Left ventricle myocardium inferior (tissue), 1 donor: ENCODE results near the gene MAMDC2. TPM values are rescaled to one million over a fixed set of nuclear protein-coding genes. Genes with fewer than 3 reads are reported as not detected.

Experiments used
- DNase-seq: peaks from one replicate; pipeline ENCODE4 v3.0.0-alpha.2; 2020
- H3K27ac ChIP-seq: fragments of 200-600 bp; replicated peaks from 2 replicates; pipeline ENCODE4 v1.8.0; 2021
- H3K27me3 ChIP-seq: fragments of 200-600 bp; 2 replicates; pipeline ENCODE4 v1.8.0; 2021; ENCODE audit warnings: low read depth
- H3K36me3 ChIP-seq: fragments of 200-600 bp; 2 replicates; pipeline ENCODE4 v1.8.0; 2021
- H3K4me1 ChIP-seq: fragments of 200-600 bp; 2 replicates; pipeline ENCODE4 v1.8.0; 2021
- H3K4me3 ChIP-seq: fragments of 200-600 bp; 2 replicates; pipeline ENCODE4 v1.8.0; 2021; ENCODE audit warnings: mild to moderate bottlenecking, moderate library complexity
- H3K9me3 ChIP-seq: fragments of 200-600 bp; replicated peaks from 2 replicates; pipeline ENCODE4 v1.8.0; 2021
- intact Hi-C: fragments of 100-400 bp; cut with micrococcal nuclease; formaldehyde crosslinking; loops from one replicate; pipeline ENCODE4 v1.11.0; 2022
- total RNA-seq: library from RNA; stranded (reverse); fragmentation: NEBNext Ultra II Directional; extraction: Animal tissue kit (Norgen Biotek cat#: 25700); gene quantifications from one replicate; pipeline ENCODE4 v1.2.1, GENCODE V29; 2021
- TF ChIP-seq, protein P1 (sequence below): fragments of 200-600 bp; IDR thresholded peaks from 2 replicates; pipeline ENCODE4 v1.8.0; 2021; ENCODE audit warnings: antibody characterized with exemption, mild to moderate bottlenecking, borderline replicate concordance
- donor health status: DM: no; HTN: yes; CAD: no; lungs with severe emphysema.

The MAMDC2 gene
- total RNA-seq, 1 donor from 2014 or later, result 9.0 TPM

- intact Hi-C loops, result no loop called here
- H3K27ac ChIP-seq, result no peak overlapping the region
Measured at GRCh38 chr9:70144131-70144503, 100.5 kb downstream of the MAMDC2 start.

GRCh38 chr9:70145981-70146380 lies 102.3 kb downstream of the MAMDC2 start:
- Histone ChIP-seq H3K27me3 (no peaks in the 10 kb centered on the region), H3K9me3 (no peaks in the 10 kb centered on the region), H3K4me1 (no peaks in the 10 kb centered on the region), H3K27ac (no peak overlapping the region), H3K4me3 (no peak overlapping the region), H3K36me3 (peaks cover 14% of the 10 kb centered on the region)
- no peak for DNase-seq
- intact Hi-C loops, result no loop called here
- TF ChIP-seq, protein P1, sequence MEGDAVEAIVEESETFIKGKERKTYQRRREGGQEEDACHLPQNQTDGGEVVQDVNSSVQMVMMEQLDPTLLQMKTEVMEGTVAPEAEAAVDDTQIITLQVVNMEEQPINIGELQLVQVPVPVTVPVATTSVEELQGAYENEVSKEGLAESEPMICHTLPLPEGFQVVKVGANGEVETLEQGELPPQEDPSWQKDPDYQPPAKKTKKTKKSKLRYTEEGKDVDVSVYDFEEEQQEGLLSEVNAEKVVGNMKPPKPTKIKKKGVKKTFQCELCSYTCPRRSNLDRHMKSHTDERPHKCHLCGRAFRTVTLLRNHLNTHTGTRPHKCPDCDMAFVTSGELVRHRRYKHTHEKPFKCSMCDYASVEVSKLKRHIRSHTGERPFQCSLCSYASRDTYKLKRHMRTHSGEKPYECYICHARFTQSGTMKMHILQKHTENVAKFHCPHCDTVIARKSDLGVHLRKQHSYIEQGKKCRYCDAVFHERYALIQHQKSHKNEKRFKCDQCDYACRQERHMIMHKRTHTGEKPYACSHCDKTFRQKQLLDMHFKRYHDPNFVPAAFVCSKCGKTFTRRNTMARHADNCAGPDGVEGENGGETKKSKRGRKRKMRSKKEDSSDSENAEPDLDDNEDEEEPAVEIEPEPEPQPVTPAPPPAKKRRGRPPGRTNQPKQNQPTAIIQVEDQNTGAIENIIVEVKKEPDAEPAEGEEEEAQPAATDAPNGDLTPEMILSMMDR, result no peak

More at GRCh38 chr9:70144131-70144503, 100.5 kb downstream of the MAMDC2 start:
- Histone ChIP-seq H3K9me3 (no peaks in the 10 kb centered on the region), H3K36me3 (peaks cover 23% of the 10 kb centered on the region), H3K4me1 (no peaks in the 10 kb centered on the region), H3K4me3 (no peak overlapping the region), H3K27me3 (no peaks in the 10 kb centered on the region)
- DNase-seq, result no peak
- TF ChIP-seq, protein P1, result no peak

DNA sequence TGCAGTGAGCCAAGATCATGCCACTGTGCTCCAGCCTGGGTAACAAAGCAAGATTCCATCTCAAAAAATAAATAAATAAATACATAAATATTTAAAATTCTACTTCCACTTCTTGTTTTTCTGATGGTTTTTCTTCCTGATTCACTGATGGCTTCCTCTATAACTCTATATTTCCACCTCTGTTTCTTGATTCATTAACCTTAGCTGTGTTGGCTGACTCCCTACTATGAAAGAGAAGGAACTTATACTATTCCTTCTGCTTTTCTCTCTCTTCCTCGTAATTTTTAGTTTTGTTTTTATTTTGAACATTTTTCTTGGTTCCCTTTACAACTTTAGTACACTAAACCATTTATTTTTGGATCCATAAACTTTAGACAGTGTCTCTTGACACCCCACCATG lies 103.5 kb downstream of the MAMDC2 start:
- TF ChIP-seq, protein P1, result no peak
- H3K27ac ChIP-seq, result no peak overlapping the region
- no peaks in the 10 kb centered on the region for H3K4me1 ChIP-seq
- H3K27me3 ChIP-seq, result no peaks in the 10 kb centered on the region
- H3K4me3 ChIP-seq, result no peak overlapping the region
- H3K36me3 ChIP-seq, result peaks cover 12% of the 10 kb centered on the region
- H3K9me3 ChIP-seq, result no peaks in the 10 kb centered on the region
- intact Hi-C loops, result no loop called here
- DNase-seq, result no peak

GRCh38 chr9:70147651-70148050 lies 104.0 kb downstream of the MAMDC2 start:
- Histone ChIP-seq H3K36me3 (peaks cover 12% of the 10 kb centered on the region), H3K4me1 (no peaks in the 10 kb centered on the region), H3K27me3 (no peaks in the 10 kb centered on the region), H3K4me3 (no peak overlapping the region), H3K27ac (no peak overlapping the region), H3K9me3 (no peaks in the 10 kb centered on the region)
- TF ChIP-seq, protein P1, result no peak
- no peak for DNase-seq
- intact Hi-C loops, result no loop called here

- Histone ChIP-seq H3K36me3 (peaks cover 8% of the 10 kb centered on the region), H3K27ac (no peak overlapping the region), H3K4me3 (no peak overlapping the region), H3K4me1 (no peaks in the 10 kb centered on the region), H3K9me3 (no peaks in the 10 kb centered on the region), H3K27me3 (no peaks in the 10 kb centered on the region)
- TF ChIP-seq, protein P1, result no peak
- no peak for DNase-seq
- intact Hi-C loops, result no loop called here
Measured at GRCh38 chr9:70152350-70152749, 108.7 kb downstream of the MAMDC2 start.

- no peak for DNase-seq
- Histone ChIP-seq H3K4me3 (no peak overlapping the region), H3K36me3 (no peaks in the 10 kb centered on the region), H3K27ac (peak overlapping the region; percentile 21), H3K9me3 (no peaks in the 10 kb centered on the region), H3K4me1 (peaks cover 13% of the 10 kb centered on the region), H3K27me3 (no peaks in the 10 kb centered on the region)
- TF ChIP-seq, protein P1, result no peak
- intact Hi-C loops, result no loop called here
Measured at GRCh38 chr9:70156729-70157128, 113.1 kb downstream of the MAMDC2 start.
